ENCODE data around the gene FRMD1.

GRCh38 chr6:168083514-168083885 is 4.5 kb upstream of the FRMD1 start:
- TF ChIP-seq, protein P1, sequence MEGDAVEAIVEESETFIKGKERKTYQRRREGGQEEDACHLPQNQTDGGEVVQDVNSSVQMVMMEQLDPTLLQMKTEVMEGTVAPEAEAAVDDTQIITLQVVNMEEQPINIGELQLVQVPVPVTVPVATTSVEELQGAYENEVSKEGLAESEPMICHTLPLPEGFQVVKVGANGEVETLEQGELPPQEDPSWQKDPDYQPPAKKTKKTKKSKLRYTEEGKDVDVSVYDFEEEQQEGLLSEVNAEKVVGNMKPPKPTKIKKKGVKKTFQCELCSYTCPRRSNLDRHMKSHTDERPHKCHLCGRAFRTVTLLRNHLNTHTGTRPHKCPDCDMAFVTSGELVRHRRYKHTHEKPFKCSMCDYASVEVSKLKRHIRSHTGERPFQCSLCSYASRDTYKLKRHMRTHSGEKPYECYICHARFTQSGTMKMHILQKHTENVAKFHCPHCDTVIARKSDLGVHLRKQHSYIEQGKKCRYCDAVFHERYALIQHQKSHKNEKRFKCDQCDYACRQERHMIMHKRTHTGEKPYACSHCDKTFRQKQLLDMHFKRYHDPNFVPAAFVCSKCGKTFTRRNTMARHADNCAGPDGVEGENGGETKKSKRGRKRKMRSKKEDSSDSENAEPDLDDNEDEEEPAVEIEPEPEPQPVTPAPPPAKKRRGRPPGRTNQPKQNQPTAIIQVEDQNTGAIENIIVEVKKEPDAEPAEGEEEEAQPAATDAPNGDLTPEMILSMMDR (IDR thresholded peaks at IDR 0.05), result no peak
- TF ChIP-seq POLR2A (IDR thresholded peaks at IDR 0.05), result no peak

All from right lobe of liver (tissue), 4 donors.